ENCODE results near the gene BCO1. TPM values are rescaled to one million over a fixed set of nuclear protein-coding genes. Genes with fewer than 3 reads are reported as not detected.
A peak's percentile ranks its signal among the peaks of the same experiment; 100 is the strongest.

BCO1 gene
- total RNA-seq, 4 donors from 2014 or later = not detected

- Histone ChIP-seq H3K27ac (no peak overlapping the region), H3K27me3 (no peaks in the 10 kb centered on the region), H3K4me1 (peaks cover 14 to 15% of the 10 kb centered on the region in 2 donors), H3K36me3 (no peaks in the 10 kb centered on the region), H3K4me3 (no peak overlapping the region), H3K9me3 (no peaks in the 10 kb centered on the region)
- in situ Hi-C loops (cut with MboI; ENCODE audit: low sequenced_read_pairs in 4 of 4) = loop anchor here in 3 of 4 donors (10.0 to 25.0 kb wide), 3 partner anchors 107 to 274 kb away; partner anchors contain the start of genes ATMIN (in 1 of the 3), C16orf46 (in 1 of the 3) and GCSH (in 1 of the 3)
- DNase-seq (no peak), ATAC-seq (no peak)
- intact Hi-C loops (cut with DNase I; ENCODE audit: low total_unique reads) = loop anchor here (2.0 to 10.0 kb wide), 2 partner anchors 277 to 307 kb away; partner anchors contain the start of genes ATMIN, CENPN and CMC2
- no peak for TF ChIP-seq POLR2A (IDR thresholded peaks at IDR 0.05)
- no peak for TF ChIP-seq CTCF (IDR thresholded peaks at IDR 0.05 in 4 of 5, conservative IDR thresholded peaks at IDR 0.05 in 1 of 5)
Observed at GRCh38 chr16:81311762-81312161, 73.3 kb downstream of the BCO1 start.

- Histone ChIP-seq H3K4me1 (peaks cover 15 to 21% of the 10 kb centered on the region in 2 donors), H3K27me3 (no peaks in the 10 kb centered on the region), H3K9me3 (no peaks in the 10 kb centered on the region), H3K36me3 (no peaks in the 10 kb centered on the region), H3K4me3 (peak overlapping the region; percentile 69 to 83 (median 80)), H3K27ac (peak overlapping the region; percentile 75 to 93 (median 88))
- in situ Hi-C loops (cut with MboI; ENCODE audit: low sequenced_read_pairs in 4 of 4) (loop anchor here in 3 of 4 donors (10.0 to 25.0 kb wide), 3 partner anchors 109 to 277 kb away; partner anchors contain the start of genes ATMIN (in 1 of the 3), C16orf46 (in 1 of the 3) and GCSH (in 1 of the 3)), intact Hi-C loops (cut with DNase I; ENCODE audit: low total_unique reads) (loop anchor here (1.0 to 10.0 kb wide), 5 partner anchors 77 to 309 kb away; partner anchors contain the start of genes ATMIN, CENPN and CMC2)
- ATAC-seq = no peak
- no peak for DNase-seq
- no peak for TF ChIP-seq CTCF (IDR thresholded peaks at IDR 0.05 in 4 of 5, conservative IDR thresholded peaks at IDR 0.05 in 1 of 5)
- TF ChIP-seq POLR2A (IDR thresholded peaks at IDR 0.05) = no peak
Observed at GRCh38 chr16:81313701-81314602, 75.5 kb downstream of the BCO1 start.

GRCh38 chr16:81314603-81315270 lies 76.2 kb downstream of the BCO1 start, which contains the start of gene GAN:
Gene GAN, plus strand, starts transcription at chr16:81314962. Its CDS starts 152 bp downstream, at chr16:81315114.
- Histone ChIP-seq H3K36me3 (no peaks in the 10 kb centered on the region), H3K4me3 (peak within 1 kb of the TSS; percentile 69 to 83 (median 80)), H3K27ac (peak within 1 kb of the TSS; percentile 75 to 93 (median 88)), H3K27me3 (no peaks in the 10 kb centered on the region), H3K4me1 (peaks cover 20 to 29% of the 10 kb centered on the region in 2 donors), H3K9me3 (no peaks in the 10 kb centered on the region)
- intact Hi-C loops (cut with DNase I; ENCODE audit: low total_unique reads) = loop anchor here (1.0 to 10.0 kb wide), 5 partner anchors 78 to 310 kb away; partner anchors contain the start of genes C16orf46, CENPN and CMC2
- in situ Hi-C loops (cut with MboI; ENCODE audit: low sequenced_read_pairs in 4 of 4) = loop anchor here in 3 of 4 donors (10.0 to 25.0 kb wide), 3 partner anchors 110 to 277 kb away; partner anchors contain the start of genes ATMIN (in 1 of the 3), C16orf46 (in 1 of the 3) and GCSH (in 1 of the 3)
- TF ChIP-seq POLR2A (IDR thresholded peaks at IDR 0.05) (peak; percentile 92 to 93), CTCF (IDR thresholded peaks at IDR 0.05 in 4 of 5, conservative IDR thresholded peaks at IDR 0.05 in 1 of 5) (no peak)
- DNase-seq (peak; percentile 93), ATAC-seq (peak; percentile 95 to 96)

Data from gastrocnemius medialis (tissue), 4 donors.